NCI-H2081 (cell line): ENCODE measurements around the gene WASF1.

Source experiments
- DNase-seq, 2 experiments: peaks; one replicate each; lab custom pipeline; 2025; lab: John Stamatoyannopoulos, UW

Gene WASF1

GRCh38 chr6:110179406-110180227 is at the start of gene WASF1:
WASF1 (minus strand) TSS chr6:110179670; CDS start chr6:110127601, 52,069 bp downstream.
- DNase-seq: peak; percentile 94 to 96

GRCh38 chr6:110226261-110226660 is 46.8 kb upstream of the WASF1 start:
- no peak for DNase-seq

GRCh38 chr6:110221738-110222137 is 42.3 kb upstream of the WASF1 start:
- no peak for DNase-seq

GRCh38 chr6:110217266-110217665 is 37.8 kb upstream of the WASF1 start:
- DNase-seq: no peak

- DNase-seq: no peak
These were observed 36.7 kb upstream of the WASF1 start for GRCh38 chr6:110216140-110216539.

- DNase-seq: no peak
These were observed 34.9 kb upstream of the WASF1 start for GRCh38 chr6:110214338-110214737.

GRCh38 chr6:110211753-110212152 is 32.3 kb upstream of the WASF1 start:
- no peak for DNase-seq

- DNase-seq: no peak
These were observed 28.2 kb upstream of the WASF1 start for GRCh38 chr6:110207652-110208051.

GRCh38 chr6:110201151-110201884 is 21.8 kb upstream of the WASF1 start:
- no peak for DNase-seq

GRCh38 chr6:110198561-110198960 is 19.1 kb upstream of the WASF1 start:
- no peak for DNase-seq

- no peak for DNase-seq
These were observed 17.4 kb upstream of the WASF1 start for GRCh38 chr6:110196874-110197273.

- DNase-seq: no peak
These were observed 16.2 kb upstream of the WASF1 start for GRCh38 chr6:110195639-110196038.

GRCh38 chr6:110191477-110191876 is 12.0 kb upstream of the WASF1 start:
- no peak for DNase-seq

- DNase-seq: no peak
These were observed 11.3 kb upstream of the WASF1 start for GRCh38 chr6:110190726-110191125.

GRCh38 chr6:110188791-110189190 is 9.3 kb upstream of the WASF1 start:
- DNase-seq: no peak

GRCh38 chr6:110185879-110186278 is 6.4 kb upstream of the WASF1 start:
- DNase-seq: no peak

GRCh38 chr6:110183292-110183885 is 3.9 kb upstream of the WASF1 start:
- DNase-seq: no peak

- no peak for DNase-seq
These were observed 1.9 kb upstream of the WASF1 start for GRCh38 chr6:110181131-110182030.

- DNase-seq: no peak
These were observed 948 bp upstream of the WASF1 start, which contains the start of gene CDC40 for GRCh38 chr6:110180228-110181008. CDC40 (plus strand) TSS chr6:110180427; CDS start chr6:110180445, 18 bp downstream.

- peak; percentile 44 to 75 for DNase-seq
These were observed 654 bp downstream of the WASF1 start for GRCh38 chr6:110178626-110179405.
